ENCODE measurements around the gene JUNB. TPM values are rescaled to one million over a fixed set of nuclear protein-coding genes. Genes with fewer than 3 reads are reported as not detected.

The JUNB gene
- total and polyA plus RNA-seq, 2 of the 4 experiments (the other 2 are of a cell fraction): 20.8 to 109 TPM

- H3K56ac ChIP-seq (ENCODE audit: extremely low read depth, insufficient read depth, low read length): no peak within 1 kb of the TSS
- no peaks in the 10 kb centered on the region for H3K27me3 ChIP-seq (ENCODE audit: control insufficient read depth, insufficient read depth, low read length)
- no peak within 1 kb of the TSS for H2BK5ac ChIP-seq (ENCODE audit: low read depth, low read length, poor library complexity, severe bottlenecking)
- peak within 1 kb of the TSS; percentile 99 for H2AFZ ChIP-seq (replicated peaks; ENCODE audit: low read length, poor library complexity)
- peak within 1 kb of the TSS; percentile 94 for H2AK9ac ChIP-seq (replicated peaks; ENCODE audit: low read depth, low read length, poor library complexity)
- H4K8ac ChIP-seq (ENCODE audit: low read depth in 2 of 2, low read length in 2 of 2): peak within 1 kb of the TSS; percentile 45 to 98
- no peaks in the 10 kb centered on the region for H4K20me1 ChIP-seq (ENCODE audit: insufficient read depth, low read length)
- H3K79me1 ChIP-seq (ENCODE audit: low read depth in 1 of 2, low read length in 2 of 2): peaks cover 8 to 12% of the 10 kb centered on the region in 2 experiments; a peak in 3 of 4 replicates
- peak within 1 kb of the TSS; percentile 75; the same call in 1 of the 2 replicates for H3K27ac ChIP-seq (ENCODE audit: insufficient read depth, low read length)
- no peaks in the 10 kb centered on the region for H3K9me3 ChIP-seq (ENCODE audit: control insufficient read depth, insufficient read depth, low read length)
- WGBS, 2 experiments (ENCODE audit: extremely low coverage in 2 of 2, insufficient read length in 1 of 2): 2% methylated on average over 39 of the region's 66 CpGs; no CpG with 5 or more reads in 1 of the 2 experiments
- peak within 1 kb of the TSS; percentile 89 for H3K4me2 ChIP-seq (ENCODE audit: low read depth, low read length)
- peak within 1 kb of the TSS; percentile 65 for H3K4me3 ChIP-seq (ENCODE audit: insufficient read depth, low read depth, low read length)
- peak within 1 kb of the TSS; percentile 94 for H4K5ac ChIP-seq (ENCODE audit: low read depth, low read length)
- BruUV-seq (replicated peaks): no TSS peak
- H3K9me1 ChIP-seq (ENCODE audit: insufficient read depth, low read length): peaks cover 9% of the 10 kb centered on the region
- DNase-seq (peak; percentile 86), ATAC-seq (ENCODE audit: low read depth) (peak; percentile 95)
- 0 out of 2 replicates have a peak within 1 kb of the TSS, but pooled peaks have one; percentile 20 for H2BK20ac ChIP-seq (ENCODE audit: low read depth, low read length)
- peak within 1 kb of the TSS; percentile 48 for H2BK120ac ChIP-seq (ENCODE audit: low read depth, low read length)
- in situ Hi-C loops (cut with MboI; ENCODE audit: low sequenced_read_pairs) (no loop called here), dilution Hi-C loops (cut with HindIII; ENCODE audit: low sequenced_read_pairs, unreplicated experiment) (no loop called here), intact Hi-C loops (cut with micrococcal nuclease) (no loop called here)
- peak within 1 kb of the TSS; percentile 66 for H3K9ac ChIP-seq (ENCODE audit: low read depth, low read length)
- peaks cover 5% of the 10 kb centered on the region; the same call in 1 of the 2 replicates for H3K4me1 ChIP-seq (ENCODE audit: control insufficient read depth, insufficient read depth, low read length)
- H3K14ac ChIP-seq (replicated peaks; ENCODE audit: low read depth, low read length): peak within 1 kb of the TSS; percentile 68; the same call in 1 of the 2 replicates
- H4K91ac ChIP-seq (ENCODE audit: insufficient read depth, low read depth, low read length): peak within 1 kb of the TSS; percentile 26; the same call in 1 of the 2 replicates
- H3K36me3 ChIP-seq (ENCODE audit: control insufficient read depth, insufficient read depth, low read length): peaks cover 4% of the 10 kb centered on the region
- CTCF ChIA-PET: interaction anchor here (0.8 kb wide), 1 partner anchor 41 kb away, joined by 4 read pairs; no protein-coding TSS in a partner anchor
- H2BK15ac ChIP-seq (ENCODE audit: low read depth, low read length): no peak within 1 kb of the TSS
- peak within 1 kb of the TSS; percentile 74 for H2AK5ac ChIP-seq (ENCODE audit: low read depth, low read length)
- H3K18ac ChIP-seq (ENCODE audit: low read depth, low read length): no peak within 1 kb of the TSS
- peak within 1 kb of the TSS; percentile 73; the same call in 1 of the 2 replicates for H3K23ac ChIP-seq (ENCODE audit: low read depth, low read length)
- POLR2A ChIA-PET (ENCODE audit: unreplicated experiment): no interaction called here
- H3K4ac ChIP-seq (ENCODE audit: low read depth, low read length): peak within 1 kb of the TSS; percentile 76
- TF ChIP-seq RCOR1 (IDR thresholded peaks at IDR 0.05; ENCODE audit: insufficient replicate concordance, low read length) (no peak), MXI1 (IDR thresholded peaks at IDR 0.05; ENCODE audit: borderline replicate concordance, low read depth, low read length) (peak; percentile 67; the same call in 1 of the 2 replicates), SMC3 (IDR thresholded peaks at IDR 0.05; ENCODE audit: low read depth, low read length) (no peak), CHD1 (IDR thresholded peaks at IDR 0.05; ENCODE audit: low read depth, low read length) (no peak), MAZ (IDR thresholded peaks at IDR 0.05; ENCODE audit: borderline replicate concordance, low read depth, low read length) (no peak; the same call in 1 of the 2 replicates), BHLHE40 (IDR thresholded peaks at IDR 0.05; ENCODE audit: low read depth, low read length) (no peak), RAD21 (IDR thresholded peaks at IDR 0.05; ENCODE audit: low read length) (no peak), CTCF (conservative IDR thresholded peaks at IDR 0.05; ENCODE audit: low read depth, low read length) (no peak), USF2 (IDR thresholded peaks at IDR 0.05; ENCODE audit: low read depth, low read length) (no peak), RFX5 (IDR thresholded peaks at IDR 0.05; ENCODE audit: low read depth, low read length) (no peak), FOS (IDR thresholded peaks at IDR 0.05; ENCODE audit: low read depth, low read length) (0 out of 2 replicates have a peak, but pooled peaks have one; percentile 11), MAFK (IDR thresholded peaks at IDR 0.05; ENCODE audit: low read depth, low read length) (no peak), ELK1 (IDR thresholded peaks at IDR 0.05; ENCODE audit: borderline replicate concordance, low read depth, low read length) (no peak)
Measured at GRCh38 chr19:12806242-12807081, 15.2 kb downstream of the JUNB start, which contains the start of gene RNASEH2A. RNASEH2A (plus strand) TSS chr19:12806584; CDS start chr19:12806674, 90 bp downstream.

All from IMR-90 (cell line).